Endothelial cell of umbilical vein (primary cell): Measurements from ENCODE around the gene LIMK2. TPM values are rescaled to one million over a fixed set of nuclear protein-coding genes. Genes with fewer than 3 reads are reported as not detected.

Experiments
- BruUV-seq: library from RNA; stranded (reverse); fragments of 400-500 nt; replicated peaks from 2 replicates; lab custom pipeline; 2021; lab: Mats Ljungman, UMichigan
- CTCF ChIA-PET: fragments of 300-600, 350-600 bp; sonication (Branson Sonifier 250); formaldehyde crosslinking; loops from one replicate; lab custom pipeline; 2021; ENCODE audit warnings: antibody characterized with exemption, inconsistent platforms; lab: Charles Lee
- POLR2A ChIA-PET: fragments of 300-600, 350-600 bp; sonication (Branson Sonifier 250); formaldehyde crosslinking; loops from one replicate; lab custom pipeline; 2021; ENCODE audit warnings: antibody characterized with exemption, inconsistent platforms; lab: Charles Lee
- DNase-seq: peaks from one replicate; pipeline ENCODE4 v3.0.0-alpha.2; 2011; ENCODE audit warnings: low read depth, low spot score
- FAIRE-seq: peaks from 2 replicates; lab custom pipeline; 2011; peaks lifted over from hg19 to GRCh38; lab: Jason Lieb, UNC
- H2AFZ ChIP-seq: 2 replicates; pipeline ENCODE4 v1.6.0; 2012; ENCODE audit warnings: low read depth, low read length, control low read depth, inconsistent platforms
- H3K27ac ChIP-seq: 2 replicates; pipeline ENCODE4 v1.5.1; 2011; ENCODE audit warnings: low read depth, mild to moderate bottlenecking, control low read depth, low read length, moderate library complexity; ENCODE audit not compliant: insufficient read depth
- H3K27me3 ChIP-seq, 2 experiments: 2 replicates each; pipeline versions ENCODE4 v1.6.0 to v1.6.1; 2011; ENCODE audit warnings: low read length in 2 of 2, mixed read lengths in 1 of 2; ENCODE audit not compliant: control insufficient read depth in 2 of 2, insufficient read depth in 2 of 2
- H3K36me3 ChIP-seq, 2 experiments: 2 replicates in 1 of 2; 3 replicates in 1 of 2; pipeline ENCODE4 v1.5.1; 2011; ENCODE audit warnings: low read length in 2 of 2, mild to moderate bottlenecking in 1 of 2, moderate library complexity in 1 of 2; ENCODE audit not compliant: control insufficient read depth in 2 of 2, insufficient read depth in 2 of 2; ENCODE audit errors: extremely low read depth in 1 of 2
- H3K4me1 ChIP-seq: 3 replicates; pipeline ENCODE4 v1.5.1; 2011; ENCODE audit warnings: mild to moderate bottlenecking, low read length; ENCODE audit not compliant: control insufficient read depth, insufficient read depth; ENCODE audit errors: extremely low read depth
- H3K4me2 ChIP-seq: 2 replicates; pipeline ENCODE4 v1.6.1; 2011; ENCODE audit warnings: low read length, control low read depth, mixed read lengths; ENCODE audit not compliant: insufficient read depth
- H3K4me3 ChIP-seq, 3 experiments: fragments of 200-600 bp in 1 of 3; sonication (generic), shearing (Covaris generic) in 1 of 3; replicated peaks in 1 of 3; 2 replicates each; pipeline ENCODE4 v1.5.1; 2011 to 2016; ENCODE audit warnings: control low read depth in 3 of 3, low read length in 3 of 3, mild to moderate bottlenecking in 2 of 3, inconsistent platforms in 1 of 3, low read depth in 1 of 3, moderate library complexity in 1 of 3; ENCODE audit not compliant: insufficient read depth in 1 of 3
- H3K79me2 ChIP-seq: 2 replicates; pipeline ENCODE4 v1.6.0; 2012; ENCODE audit warnings: low read length, inconsistent platforms; ENCODE audit not compliant: control insufficient read depth, insufficient read depth
- H3K9ac ChIP-seq: replicated peaks from 2 replicates; pipeline ENCODE3; 2011; ENCODE audit warnings: low read length, control low read depth; ENCODE audit not compliant: insufficient read depth; ENCODE audit errors: extremely low read depth
- H3K9me1 ChIP-seq: replicated peaks from 3 replicates; pipeline ENCODE4 v1.6.0; 2011; ENCODE audit warnings: mild to moderate bottlenecking, low read length; ENCODE audit not compliant: control insufficient read depth, insufficient read depth; ENCODE audit errors: extremely low read depth
- H3K9me3 ChIP-seq: replicated peaks from 2 replicates; pipeline ENCODE4 v1.5.1; 2012; ENCODE audit warnings: low read length, inconsistent platforms; ENCODE audit not compliant: control insufficient read depth, insufficient read depth
- H4K20me1 ChIP-seq: replicated peaks from 2 replicates; pipeline ENCODE3; 2011; ENCODE audit warnings: mild to moderate bottlenecking, low read length; ENCODE audit not compliant: control insufficient read depth, insufficient read depth; ENCODE audit errors: extremely low read depth
- CTCF ChIP-seq, 2 donors: IDR thresholded peaks; 1 replicate in 1 of 2; 2 replicates in 1 of 2; pipeline ENCODE4 v1.5.1; 2011; ENCODE audit warnings: low read length in 2 of 2, mild to moderate bottlenecking in 2 of 2, moderate library complexity in 2 of 2, control low read depth in 1 of 2, inconsistent platforms in 1 of 2, low read depth in 1 of 2; ENCODE audit not compliant: insufficient read depth in 1 of 2; ENCODE audit errors: extremely low read depth in 1 of 2
- EZH2 ChIP-seq: IDR thresholded peaks from 2 replicates; pipeline ENCODE4 v1.6.1; 2012; ENCODE audit warnings: borderline replicate concordance, low read depth, mild to moderate bottlenecking, moderate library complexity, low read length, inconsistent platforms; ENCODE audit not compliant: severe bottlenecking
- POLR2AphosphoS5 ChIP-seq: IDR thresholded peaks from 2 replicates; pipeline ENCODE4 v1.6.1; 2012; ENCODE audit warnings: low read depth, mild to moderate bottlenecking, control low read depth, low read length, moderate library complexity; ENCODE audit not compliant: insufficient read depth
- dilution Hi-C: fragments of 300-500 bp; cut with MboI; formaldehyde crosslinking; loops from one replicate; pipeline ENCODE4 v1.15.0; 2019; ENCODE audit warnings: low sequenced_read_pairs; ENCODE audit not compliant: extremely low pct_ligation_motif_present
- intact Hi-C: fragments of 100-400 bp; cut with micrococcal nuclease; formaldehyde crosslinking; loops from one replicate; pipeline ENCODE4 v1.10.0; 2022
- polyA plus RNA-seq, 4 experiments: library from polyadenylated mRNA; depleted of rRNA in 3 of 4; stranded (reverse) in 3 of 4; unstranded in 1 of 4; fragments of >200 nt; gene quantifications; 2 replicates each; pipeline versions ENCODE4 v1.2.1 to v1.2.3, GENCODE V29; 2011 to 2012; ENCODE audit warnings: missing spikeins in 1 of 4
- total RNA-seq: library from RNA; stranded (reverse); gene quantifications from 2 replicates; pipeline ENCODE4 v1.2.3, GENCODE V29; 2021

The LIMK2 gene
- total and polyA plus RNA-seq, 2 donors (not counting 3 experiments of a cell fraction or from before 2014, with no cell fraction given) = 23.2 to 76.7 TPM

- H3K36me3 ChIP-seq = peaks cover 29 to 38% of the 10 kb centered on the region in 2 experiments
- H3K4me3 ChIP-seq = no peak overlapping the region
- BruUV-seq = no TSS peak
- no peaks in the 10 kb centered on the region for H3K9me3 ChIP-seq
- ChIA-PET POLR2A (interaction anchor here (0.5 to 1.2 kb wide), 3 partner anchors 10 to 351 kb away, joined by 3 to 9 read pairs (median 4); partner anchors contain the start of gene LIMK2), CTCF (interaction anchor here (0.6 to 7.9 kb wide), 43 partner anchors 10 to 326 kb away, joined by 3 to 169 read pairs (median 7); partner anchors contain the start of genes LIMK2, PIK3IP1, PLA2G3 and RNF185)
- H3K9ac ChIP-seq = no peak overlapping the region
- no peaks in the 10 kb centered on the region for H3K27me3 ChIP-seq
- intact Hi-C loops (loop anchor here (1.0 to 5.0 kb wide), 4 partner anchors 38 to 165 kb away; partner anchors contain the start of genes LIMK2 and SELENOM), dilution Hi-C loops (no loop called here)
- no peaks in the 10 kb centered on the region for H3K79me2 ChIP-seq
- DNase-seq = peak; percentile 67
- no peak overlapping the region for H3K27ac ChIP-seq
- H3K4me1 ChIP-seq = no peaks in the 10 kb centered on the region
- H3K4me2 ChIP-seq = no peak overlapping the region
- no peaks in the 10 kb centered on the region for H3K9me1 ChIP-seq
- no peak for TF ChIP-seq POLR2AphosphoS5
- TF ChIP-seq CTCF (IDR thresholded peaks at IDR 0.05; ENCODE audit: extremely low read depth in 1 of 2, insufficient read depth in 1 of 2, low read depth in 1 of 2, low read length in 2 of 2) = peak; percentile 66 to 69
- no peak for TF ChIP-seq EZH2
- no peaks in the 10 kb centered on the region for H4K20me1 ChIP-seq
- H2AFZ ChIP-seq = no peak overlapping the region
- peak; percentile 90 for FAIRE-seq
These were observed 60.7 kb downstream of the LIMK2 start for GRCh38 chr22:31272522-31273446.
